Sigmoid colon (tissue), 4 donors: ENCODE results near the gene PXN.

Source experiments
- CTCF ChIP-seq, 4 experiments: fragments of 450-650 bp in 3 of 4; fragments of 200-600 bp in 1 of 4; IDR thresholded peaks; one replicate each; pipeline ENCODE4 v1.5.1; 2016 to 2019; ENCODE audit warnings: antibody characterized with exemption in 4 of 4, mild to moderate bottlenecking in 3 of 4, moderate library complexity in 2 of 4
- EP300 ChIP-seq, 4 donors: sonication (generic); formaldehyde crosslinking; IDR thresholded peaks; one replicate each; pipeline ENCODE4 v1.6.1; 2017; ENCODE audit warnings: antibody characterized with exemption in 4 of 4
- POLR2A ChIP-seq, 2 donors: fragments of 450-650 bp; IDR thresholded peaks; one replicate each; pipeline ENCODE4 v1.6.1; 2016; ENCODE audit warnings: antibody characterized with exemption in 2 of 2, mild to moderate bottlenecking in 2 of 2, moderate library complexity in 2 of 2
- POLR2AphosphoS5 ChIP-seq, 4 donors: sonication (generic); formaldehyde crosslinking; IDR thresholded peaks; one replicate each; pipeline ENCODE4 v1.6.1; 2017; ENCODE audit warnings: antibody characterized with exemption in 4 of 4

- no peak for TF ChIP-seq CTCF (IDR thresholded peaks at IDR 0.05)
- TF ChIP-seq POLR2A (IDR thresholded peaks at IDR 0.05), result no peak
- no peak for TF ChIP-seq POLR2AphosphoS5 (IDR thresholded peaks at IDR 0.05)
- TF ChIP-seq EP300 (IDR thresholded peaks at IDR 0.05), result no peak
These were observed 542 bp downstream of the PXN start for GRCh38 chr12:120264904-120265472.
